ENCODE results near the gene CKMT2.
A peak's percentile ranks its signal among the peaks of the same experiment; 100 is the strongest.

CKMT2 gene

GRCh38 chr5:81300921-81301270 is 67.8 kb downstream of the CKMT2 start:
- Histone ChIP-seq H3K36me3 (ENCODE audit: control insufficient read depth, insufficient read depth, low read length) (no peaks in the 10 kb centered on the region), H3K9ac (ENCODE audit: low read length) (peak overlapping the region; percentile 85), H3K27ac (ENCODE audit: low read depth, low read length) (peak overlapping the region; percentile 87), H3K4me3 (ENCODE audit: low read length) (peak overlapping the region; percentile 91), H3K4me1 (ENCODE audit: control insufficient read depth, insufficient read depth, low read length) (peaks cover 8% of the 10 kb centered on the region), H3K27me3 (ENCODE audit: control insufficient read depth, insufficient read depth, low read length) (no peaks in the 10 kb centered on the region)

- Histone ChIP-seq H3K4me3 (ENCODE audit: low read length) (peak within 1 kb of the TSS; percentile 91), H3K36me3 (ENCODE audit: control insufficient read depth, insufficient read depth, low read length) (no peaks in the 10 kb centered on the region), H3K27ac (ENCODE audit: low read depth, low read length) (peak within 1 kb of the TSS; percentile 87)
Measured at GRCh38 chr5:81301271-81302015, 68.3 kb downstream of the CKMT2 start, which contains the start of gene ZCCHC9. ZCCHC9 (plus strand) TSS chr5:81301587; CDS start chr5:81304758, 3,171 bp downstream.

DNA sequence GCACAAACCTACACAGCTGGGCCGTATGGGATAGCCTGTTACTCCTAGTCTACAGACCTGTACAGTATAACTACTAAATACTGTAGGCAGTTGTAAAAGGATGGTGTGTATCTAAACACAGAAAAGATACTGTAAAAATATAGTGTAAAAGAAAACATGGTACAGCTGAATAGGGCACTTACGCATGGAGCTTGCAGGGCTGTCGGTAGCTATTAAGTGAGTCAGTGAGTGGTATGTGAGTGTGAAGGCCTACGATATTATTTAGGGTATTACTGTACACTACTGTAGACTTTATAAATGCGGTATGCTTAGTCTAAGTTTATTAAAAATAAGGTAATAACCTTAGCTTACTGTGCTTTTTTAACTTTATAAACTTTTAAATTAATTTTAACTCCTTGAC is 69.5 kb downstream of the CKMT2 start:
- no peaks in the 10 kb centered on the region for H3K36me3 ChIP-seq (ENCODE audit: control insufficient read depth, insufficient read depth, low read length)
- H3K27ac ChIP-seq (ENCODE audit: low read depth, low read length), result no peak overlapping the region
- H3K4me3 ChIP-seq (ENCODE audit: low read length), result peak overlapping the region; percentile 91
- no peak overlapping the region for H3K9ac ChIP-seq (ENCODE audit: low read length)
- no peaks in the 10 kb centered on the region for H3K27me3 ChIP-seq (ENCODE audit: control insufficient read depth, insufficient read depth, low read length)
- peaks cover 8% of the 10 kb centered on the region for H3K4me1 ChIP-seq (ENCODE audit: control insufficient read depth, insufficient read depth, low read length)

More at GRCh38 chr5:81301271-81302015, 68.3 kb downstream of the CKMT2 start, which contains the start of gene ZCCHC9:
- Histone ChIP-seq H3K9ac (ENCODE audit: low read length) (peak within 1 kb of the TSS; percentile 85), H3K27me3 (ENCODE audit: control insufficient read depth, insufficient read depth, low read length) (no peaks in the 10 kb centered on the region), H3K4me1 (ENCODE audit: control insufficient read depth, insufficient read depth, low read length) (peaks cover 8% of the 10 kb centered on the region)

DNA sequence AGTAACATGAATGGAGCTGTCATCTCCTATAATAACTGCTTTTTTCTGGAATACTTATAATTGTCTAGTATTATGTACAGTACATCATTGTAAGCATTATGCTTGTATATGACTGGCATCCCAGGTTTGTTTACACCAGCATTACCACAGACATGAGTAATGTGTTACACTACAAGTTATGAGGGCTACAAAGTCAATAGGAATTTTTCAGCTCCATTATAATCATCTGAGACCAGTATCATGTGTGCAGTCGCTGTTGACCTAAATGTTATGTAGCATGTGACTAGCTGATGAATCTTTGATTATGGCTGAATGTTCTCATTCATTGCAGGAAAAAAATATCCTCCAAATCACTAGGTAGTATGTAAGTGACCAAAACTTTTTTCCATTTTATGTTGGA is 70.4 kb downstream of the CKMT2 start:
- Histone ChIP-seq H3K36me3 (ENCODE audit: control insufficient read depth, insufficient read depth, low read length) (no peaks in the 10 kb centered on the region), H3K9ac (ENCODE audit: low read length) (no peak overlapping the region), H3K27me3 (ENCODE audit: control insufficient read depth, insufficient read depth, low read length) (no peaks in the 10 kb centered on the region), H3K4me3 (ENCODE audit: low read length) (no peak overlapping the region), H3K4me1 (ENCODE audit: control insufficient read depth, insufficient read depth, low read length) (peaks cover 8% of the 10 kb centered on the region), H3K27ac (ENCODE audit: low read depth, low read length) (no peak overlapping the region)

DNA sequence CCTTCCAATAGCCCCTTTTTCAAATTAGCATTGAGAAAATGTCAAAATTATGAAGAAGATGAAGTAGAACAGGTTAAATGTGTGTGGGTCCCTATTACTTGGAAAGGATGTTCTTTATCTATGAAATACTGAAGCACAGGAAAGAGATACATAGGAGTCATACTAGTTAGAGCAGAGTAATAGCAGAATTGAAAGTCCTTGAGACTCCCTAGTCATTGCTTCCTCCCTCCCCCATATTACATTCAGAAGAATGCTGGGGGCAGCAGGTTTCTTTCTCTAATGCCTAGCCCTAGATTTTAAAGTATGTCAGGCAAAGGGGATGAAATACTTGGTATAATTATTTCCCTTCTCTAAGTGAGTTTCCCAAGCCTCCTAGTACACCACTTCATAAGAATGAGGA is 72.7 kb downstream of the CKMT2 start:
- no peak overlapping the region for H3K4me3 ChIP-seq (ENCODE audit: low read length)
- H3K4me1 ChIP-seq (ENCODE audit: control insufficient read depth, insufficient read depth, low read length), result peaks cover 1% of the 10 kb centered on the region
- no peak overlapping the region for H3K27ac ChIP-seq (ENCODE audit: low read depth, low read length)
- peaks cover 2% of the 10 kb centered on the region for H3K36me3 ChIP-seq (ENCODE audit: control insufficient read depth, insufficient read depth, low read length)
- H3K27me3 ChIP-seq (ENCODE audit: control insufficient read depth, insufficient read depth, low read length), result no peaks in the 10 kb centered on the region
- no peak overlapping the region for H3K9ac ChIP-seq (ENCODE audit: low read length)

- H3K36me3 ChIP-seq (ENCODE audit: control insufficient read depth, insufficient read depth, low read length), result peaks cover 11% of the 10 kb centered on the region
- no peaks in the 10 kb centered on the region for H3K27me3 ChIP-seq (ENCODE audit: control insufficient read depth, insufficient read depth, low read length)
- H3K27ac ChIP-seq (ENCODE audit: low read depth, low read length), result no peak overlapping the region
- no peak overlapping the region for H3K4me3 ChIP-seq (ENCODE audit: low read length)
- H3K9ac ChIP-seq (ENCODE audit: low read length), result no peak overlapping the region
- no peaks in the 10 kb centered on the region for H3K4me1 ChIP-seq (ENCODE audit: control insufficient read depth, insufficient read depth, low read length)
Measured at GRCh38 chr5:81308836-81309235, 75.7 kb downstream of the CKMT2 start.

GRCh38 chr5:81310402-81311063 is 77.4 kb downstream of the CKMT2 start:
- H3K27me3 ChIP-seq (ENCODE audit: control insufficient read depth, insufficient read depth, low read length), result no peaks in the 10 kb centered on the region
- no peak overlapping the region for H3K4me3 ChIP-seq (ENCODE audit: low read length)
- peaks cover 12% of the 10 kb centered on the region for H3K36me3 ChIP-seq (ENCODE audit: control insufficient read depth, insufficient read depth, low read length)
- H3K27ac ChIP-seq (ENCODE audit: low read depth, low read length), result no peak overlapping the region
- no peak overlapping the region for H3K9ac ChIP-seq (ENCODE audit: low read length)
- H3K4me1 ChIP-seq (ENCODE audit: control insufficient read depth, insufficient read depth, low read length), result no peaks in the 10 kb centered on the region

- Histone ChIP-seq H3K9ac (ENCODE audit: low read length) (no peak overlapping the region), H3K36me3 (ENCODE audit: control insufficient read depth, insufficient read depth, low read length) (peaks cover 12% of the 10 kb centered on the region), H3K27me3 (ENCODE audit: control insufficient read depth, insufficient read depth, low read length) (no peaks in the 10 kb centered on the region), H3K27ac (ENCODE audit: low read depth, low read length) (no peak overlapping the region), H3K4me1 (ENCODE audit: control insufficient read depth, insufficient read depth, low read length) (no peaks in the 10 kb centered on the region), H3K4me3 (ENCODE audit: low read length) (no peak overlapping the region)
Measured at GRCh38 chr5:81313278-81313677, 80.2 kb downstream of the CKMT2 start.

DNA sequence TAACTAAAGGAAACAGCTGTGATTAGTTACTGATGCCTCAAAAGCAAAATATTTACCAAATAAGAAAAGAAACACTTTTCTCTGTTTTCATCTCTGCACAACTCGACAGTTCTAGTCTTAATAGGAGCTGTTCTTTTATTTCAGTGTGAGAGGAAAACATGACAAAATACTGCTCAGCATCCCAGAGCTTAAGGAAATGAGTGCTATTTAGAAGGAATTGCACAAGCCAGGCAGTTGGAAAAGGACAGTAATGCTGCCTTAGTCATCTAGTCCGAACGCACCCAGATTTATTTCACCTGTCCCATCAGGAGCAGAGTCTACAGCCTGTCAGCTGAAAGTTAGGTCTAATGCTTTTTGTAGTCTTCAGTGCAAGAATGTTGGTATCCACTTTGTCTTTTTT is 80.6 kb downstream of the CKMT2 start:
- H3K4me3 ChIP-seq (ENCODE audit: low read length), result no peak overlapping the region
- H3K9ac ChIP-seq (ENCODE audit: low read length), result no peak overlapping the region
- no peaks in the 10 kb centered on the region for H3K4me1 ChIP-seq (ENCODE audit: control insufficient read depth, insufficient read depth, low read length)
- peaks cover 12% of the 10 kb centered on the region for H3K36me3 ChIP-seq (ENCODE audit: control insufficient read depth, insufficient read depth, low read length)
- H3K27ac ChIP-seq (ENCODE audit: low read depth, low read length), result no peak overlapping the region
- no peaks in the 10 kb centered on the region for H3K27me3 ChIP-seq (ENCODE audit: control insufficient read depth, insufficient read depth, low read length)

- Histone ChIP-seq H3K36me3 (ENCODE audit: control insufficient read depth, insufficient read depth, low read length) (peaks cover 12% of the 10 kb centered on the region), H3K27me3 (ENCODE audit: control insufficient read depth, insufficient read depth, low read length) (no peaks in the 10 kb centered on the region), H3K9ac (ENCODE audit: low read length) (no peak overlapping the region), H3K4me1 (ENCODE audit: control insufficient read depth, insufficient read depth, low read length) (no peaks in the 10 kb centered on the region), H3K4me3 (ENCODE audit: low read length) (no peak overlapping the region), H3K27ac (ENCODE audit: low read depth, low read length) (no peak overlapping the region)
Measured at GRCh38 chr5:81314581-81314980, 81.5 kb downstream of the CKMT2 start.

DNA sequence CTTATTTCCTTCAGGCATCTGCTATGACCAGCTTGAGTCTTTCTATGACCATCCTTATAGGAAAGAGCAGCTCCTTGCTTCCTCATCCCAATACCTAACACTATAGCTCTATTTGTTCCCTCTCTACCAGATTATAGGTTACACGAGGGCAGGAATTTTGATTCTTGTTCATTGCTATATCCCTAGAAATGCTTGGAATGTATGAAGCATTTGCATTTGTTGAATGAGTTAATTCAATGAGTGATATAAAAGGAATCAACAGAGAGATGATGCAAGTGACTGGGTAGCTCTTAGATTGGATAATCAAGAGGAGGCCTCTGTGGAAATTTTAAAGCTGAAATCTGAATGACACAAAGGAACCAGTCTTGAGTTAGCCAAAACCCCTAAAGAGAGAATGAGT is 82.2 kb downstream of the CKMT2 start:
- no peak overlapping the region for H3K27ac ChIP-seq (ENCODE audit: low read depth, low read length)
- no peak overlapping the region for H3K4me3 ChIP-seq (ENCODE audit: low read length)
- H3K27me3 ChIP-seq (ENCODE audit: control insufficient read depth, insufficient read depth, low read length), result no peaks in the 10 kb centered on the region
- peaks cover 12% of the 10 kb centered on the region for H3K36me3 ChIP-seq (ENCODE audit: control insufficient read depth, insufficient read depth, low read length)
- no peaks in the 10 kb centered on the region for H3K4me1 ChIP-seq (ENCODE audit: control insufficient read depth, insufficient read depth, low read length)
- no peak overlapping the region for H3K9ac ChIP-seq (ENCODE audit: low read length)

DNA sequence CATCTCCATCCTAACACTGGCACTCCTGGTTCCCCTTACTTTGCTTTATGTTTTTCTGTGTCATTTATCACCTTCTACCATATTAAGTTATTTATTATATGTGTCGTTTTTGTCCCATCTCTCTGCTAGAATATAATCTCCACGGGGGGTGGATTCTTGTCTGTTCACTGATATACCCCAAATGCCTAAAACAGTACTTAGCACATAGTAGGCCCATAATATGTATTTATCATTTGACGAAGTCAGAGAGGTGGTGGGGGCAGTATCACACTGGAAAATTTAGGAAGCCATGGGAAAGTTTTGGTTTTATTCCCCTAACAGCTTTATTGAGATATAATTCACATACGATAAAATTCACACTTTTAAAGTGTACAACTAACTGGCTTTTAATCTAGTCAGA is 82.7 kb downstream of the CKMT2 start:
- Histone ChIP-seq H3K36me3 (ENCODE audit: control insufficient read depth, insufficient read depth, low read length) (peaks cover 10% of the 10 kb centered on the region), H3K9ac (ENCODE audit: low read length) (no peak overlapping the region), H3K4me1 (ENCODE audit: control insufficient read depth, insufficient read depth, low read length) (no peaks in the 10 kb centered on the region), H3K4me3 (ENCODE audit: low read length) (no peak overlapping the region), H3K27me3 (ENCODE audit: control insufficient read depth, insufficient read depth, low read length) (no peaks in the 10 kb centered on the region), H3K27ac (ENCODE audit: low read depth, low read length) (no peak overlapping the region)

Measured in rectal smooth muscle tissue (tissue), 1 donor.